ENCODE results near the gene GAR1.
"Not testable (repeated sequence)": the region's sequence is repeated elsewhere in the genome, so short reads cannot be mapped to it uniquely, and the experiment has no call there.

Gene GAR1

DNA sequence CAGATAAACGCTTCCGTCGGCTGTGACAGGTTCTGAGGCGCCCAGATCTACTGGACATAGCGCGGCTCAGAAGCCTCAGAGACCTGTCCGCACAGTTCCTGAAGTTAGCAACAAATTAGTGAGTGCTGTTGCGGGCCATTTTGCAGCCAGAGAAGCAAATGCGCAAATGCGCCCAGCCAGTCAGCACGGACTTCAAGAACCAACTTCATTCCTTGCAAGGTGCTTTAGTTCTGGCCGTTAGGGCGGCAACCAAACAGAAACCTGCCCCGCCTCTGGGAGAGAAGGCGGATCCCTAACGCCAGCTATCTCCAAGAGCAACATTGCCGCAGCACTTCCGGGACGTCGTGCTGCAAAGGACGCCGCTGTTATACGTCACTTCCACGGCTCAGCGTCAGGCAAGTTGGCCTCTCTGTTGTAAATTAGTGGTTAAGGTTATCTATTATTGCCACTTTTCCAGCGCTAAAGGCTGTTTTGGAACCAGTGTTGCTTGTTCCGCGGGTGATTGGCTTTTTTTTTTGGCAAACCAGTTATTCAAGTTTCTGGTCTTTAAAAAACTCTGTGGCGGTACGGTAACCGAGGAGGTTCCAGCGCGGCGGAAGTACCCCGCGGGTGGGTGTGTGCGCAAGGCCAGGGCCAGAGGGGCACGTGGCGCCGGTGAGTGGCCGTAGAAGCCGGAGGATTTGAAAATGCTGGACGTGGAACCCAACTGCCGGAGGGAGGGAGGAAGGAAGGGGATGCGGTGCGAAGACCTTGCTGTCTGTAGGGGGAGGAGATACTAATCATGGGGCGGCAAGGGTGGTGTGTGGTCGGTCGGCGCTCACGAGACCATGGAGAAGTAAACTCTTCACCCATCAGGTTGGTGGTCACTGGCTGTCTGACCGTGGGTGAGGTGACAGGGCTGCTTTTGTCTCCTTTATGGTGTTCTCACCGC is at the start of gene GAR1:
Gene GAR1, plus strand, starts transcription at position 612 of the 931 bp plus-strand sequence. CDS start 403 bp downstream, outside the sequence.
- DNase-seq (ENCODE audit: low read depth) = peak; percentile 89

DNA sequence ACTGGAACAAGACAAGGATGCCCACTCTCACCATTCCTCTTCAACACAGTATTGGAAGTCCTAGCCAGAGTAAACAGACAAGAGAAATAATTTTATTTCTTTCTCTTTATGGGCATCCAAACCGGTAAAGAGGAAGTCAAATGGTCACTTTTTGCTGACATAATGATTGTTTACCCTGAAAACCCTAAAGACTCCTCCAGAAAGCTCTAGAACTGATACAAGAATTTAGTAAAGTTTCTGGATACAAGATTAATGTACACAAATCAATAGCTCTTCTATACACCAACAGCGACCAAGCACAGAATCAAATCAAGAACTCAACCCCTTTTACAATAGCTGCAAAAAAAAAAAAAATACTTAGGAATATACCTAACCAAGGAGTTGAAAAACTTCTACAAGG is 33.5 kb upstream of the GAR1 start:
- not testable (repeated sequence) for DNase-seq (ENCODE audit: low read depth)

GRCh38 chr4:109786846-109787245 is 28.7 kb upstream of the GAR1 start:
- DNase-seq (ENCODE audit: low read depth) = no peak

DNA sequence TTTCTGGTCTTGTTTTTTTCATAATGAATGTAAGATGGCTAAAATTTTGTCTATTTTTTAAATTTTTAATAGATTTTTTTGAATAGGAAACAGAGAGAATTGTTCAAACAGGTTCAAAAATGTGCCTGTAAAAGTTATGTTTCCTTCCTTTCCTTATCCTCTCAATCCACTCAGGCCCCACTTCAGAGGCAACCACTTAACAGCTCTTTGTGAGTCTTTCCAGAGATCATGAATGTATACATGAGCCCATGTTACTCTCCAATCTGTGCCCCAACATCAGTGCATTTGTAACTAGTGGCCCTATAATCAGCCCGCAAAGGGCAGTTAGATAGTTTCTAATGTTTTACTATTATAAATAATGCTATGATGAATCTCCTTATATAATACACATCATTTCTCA is 27.8 kb upstream of the GAR1 start:
- DNase-seq (ENCODE audit: low read depth) = no peak

DNA sequence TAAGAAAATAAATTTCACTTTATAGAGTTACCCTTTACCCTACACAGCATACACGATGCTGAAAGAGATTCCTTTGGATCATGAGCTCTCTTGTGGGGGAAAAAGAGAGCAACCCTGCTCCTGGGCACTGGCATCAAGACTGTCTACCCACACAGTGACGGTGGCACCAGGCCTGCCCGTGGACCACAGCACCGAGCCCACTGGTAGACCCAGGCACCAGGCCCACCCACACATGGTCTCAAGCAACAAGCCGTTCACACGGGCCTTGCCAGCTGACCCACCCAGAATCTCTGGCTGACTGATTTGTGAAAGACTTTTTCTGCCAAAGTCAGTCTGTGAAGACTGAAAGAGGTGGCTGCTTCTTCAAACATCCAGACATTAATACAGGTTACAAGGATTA is 20.5 kb upstream of the GAR1 start:
- no peak for DNase-seq (ENCODE audit: low read depth)

GRCh38 chr4:109798866-109799265 is 16.7 kb upstream of the GAR1 start:
- no peak for DNase-seq (ENCODE audit: low read depth)

DNA sequence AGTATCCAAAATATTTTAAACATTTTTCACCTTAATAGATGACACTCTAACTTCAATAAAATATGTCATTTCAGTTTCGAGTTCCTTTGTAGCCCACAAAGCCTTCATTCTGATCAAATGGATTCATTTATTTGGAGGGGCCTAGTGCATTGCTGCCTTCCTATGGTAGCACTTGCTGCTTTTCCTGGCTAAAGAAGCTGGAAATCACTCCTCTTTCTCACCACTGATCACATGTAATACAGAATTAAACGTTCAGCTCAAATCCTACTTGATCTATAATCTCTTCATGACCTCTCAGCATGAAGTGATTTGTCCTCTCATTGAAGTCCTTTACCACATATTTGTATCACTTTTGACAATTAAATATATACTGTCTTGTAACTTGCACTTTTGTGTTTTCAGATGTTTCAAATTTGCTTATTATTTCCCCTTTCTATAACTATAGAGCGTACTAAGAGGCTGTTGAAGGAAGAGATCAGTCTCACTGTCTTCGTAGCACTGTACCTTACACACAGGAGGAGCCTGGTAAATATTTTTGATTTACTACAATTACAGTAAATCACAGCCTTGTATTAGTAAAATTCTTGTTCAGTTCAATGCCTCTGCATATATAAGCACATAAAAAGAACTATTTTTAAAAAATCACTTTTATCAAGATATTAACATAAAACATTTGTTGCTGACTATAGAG is 14.3 kb upstream of the GAR1 start:
- DNase-seq (ENCODE audit: low read depth) = no peak

- DNase-seq (ENCODE audit: low read depth) = peak; percentile 78
Measured at GRCh38 chr4:109801895-109802319, 13.7 kb upstream of the GAR1 start, which contains the start of gene CFI. Gene CFI (minus strand): TSS chr4:109801999. CDS start chr4:109801971, 28 bp downstream.

DNA sequence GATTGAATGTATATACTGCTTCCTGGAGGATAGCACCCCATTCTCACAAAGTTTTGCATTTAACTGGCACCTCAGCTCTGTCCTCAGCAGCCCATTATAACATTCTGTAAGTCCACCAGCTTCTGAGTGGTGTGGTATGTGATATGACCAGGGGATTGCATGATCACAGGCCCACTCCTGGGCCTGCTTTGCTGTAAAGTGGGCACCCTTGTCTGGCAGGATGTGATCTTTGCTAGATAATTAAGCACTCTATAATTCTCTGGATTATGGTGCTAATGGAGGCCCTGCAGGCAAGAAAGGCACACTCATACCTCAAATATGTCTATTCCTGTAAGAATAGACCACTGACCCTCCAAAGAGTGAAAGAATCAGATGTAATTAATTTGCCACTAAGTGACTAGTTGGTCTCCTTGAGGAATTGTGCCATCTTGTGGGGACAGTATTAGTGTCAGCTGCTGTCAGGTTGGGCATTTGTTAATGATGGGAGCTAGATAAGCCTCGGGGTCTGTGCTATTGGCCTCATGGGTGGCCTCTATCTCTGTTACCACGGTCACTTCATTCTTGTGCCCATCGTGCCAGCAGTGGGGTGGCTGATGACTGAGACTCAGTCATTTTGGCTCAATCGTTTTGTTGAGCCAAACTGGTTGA is 11.5 kb upstream of the GAR1 start:
- peak; percentile 37 for DNase-seq (ENCODE audit: low read depth)

- no peak for DNase-seq (ENCODE audit: low read depth)
Measured at GRCh38 chr4:109809655-109810054, 5.9 kb upstream of the GAR1 start.

DNA sequence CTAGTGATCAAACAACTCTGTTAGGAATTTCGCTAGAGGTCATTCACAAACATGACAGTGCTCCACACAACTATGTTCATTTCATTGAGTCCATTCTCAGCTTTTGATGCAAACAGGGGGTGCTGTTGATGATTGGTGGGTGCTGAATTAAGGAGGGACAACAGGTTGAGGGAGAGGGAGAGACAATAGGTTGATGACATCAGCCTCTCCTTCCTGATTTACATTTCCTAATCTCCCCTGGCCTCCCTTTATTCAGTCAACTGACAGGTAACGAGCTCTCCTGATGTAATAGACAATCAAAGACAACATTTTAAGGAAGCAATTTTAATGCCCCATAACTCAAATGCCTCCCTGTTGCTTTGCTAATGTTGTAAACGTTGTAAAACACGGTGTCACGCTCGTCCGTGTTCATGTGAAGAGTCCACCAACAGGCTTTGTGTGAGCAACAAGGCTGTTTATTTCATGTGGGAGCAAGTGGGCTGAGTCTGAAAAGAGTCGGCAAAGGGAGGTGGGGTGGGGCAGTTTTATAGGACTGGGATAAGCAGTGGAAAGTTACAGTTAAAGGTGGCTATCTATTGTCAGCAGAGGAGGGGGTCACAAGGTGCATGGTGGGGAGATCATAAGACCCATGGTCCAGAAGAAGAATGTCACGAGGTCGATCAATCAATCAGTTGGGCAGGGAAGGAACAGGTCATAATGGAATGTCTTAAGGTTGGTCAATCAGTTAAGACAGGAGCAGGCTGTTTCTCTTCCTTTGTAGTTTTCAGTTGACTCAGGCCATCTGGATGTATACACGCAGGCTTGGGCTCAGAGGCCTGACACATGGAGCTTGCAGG is 4.8 kb upstream of the GAR1 start:
- DNase-seq (ENCODE audit: low read depth) = no peak

GRCh38 chr4:109811707-109812106 is 3.9 kb upstream of the GAR1 start:
- no peak for DNase-seq (ENCODE audit: low read depth)

GRCh38 chr4:109816082-109816442 is 500 bp downstream of the GAR1 start:
- no peak for DNase-seq (ENCODE audit: low read depth)

DNA sequence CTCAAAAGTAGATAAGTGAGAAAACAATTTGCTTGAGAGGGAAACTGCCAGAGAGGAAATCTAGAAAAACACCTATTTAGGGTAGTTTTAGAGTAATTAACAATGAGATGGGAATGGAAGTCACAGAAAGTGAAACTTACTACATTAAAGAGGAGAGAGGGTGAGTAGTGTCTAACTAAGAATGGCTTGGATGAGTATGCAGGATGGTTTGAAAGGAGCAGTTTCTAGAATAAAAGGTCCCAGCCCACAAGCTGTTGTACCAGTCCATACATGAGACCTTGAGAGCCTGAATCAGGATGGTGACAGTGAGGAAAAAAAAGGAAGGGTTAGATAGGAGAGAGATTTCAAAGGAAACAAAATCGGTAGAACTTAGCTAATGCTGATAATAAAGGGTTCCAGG is 1.3 kb downstream of the GAR1 start:
- DNase-seq (ENCODE audit: low read depth) = no peak

- no peak for DNase-seq (ENCODE audit: low read depth)
Measured at GRCh38 chr4:109818268-109818667, 2.7 kb downstream of the GAR1 start.

- DNase-seq (ENCODE audit: low read depth) = no peak
Measured at GRCh38 chr4:109820563-109820962, 5.0 kb downstream of the GAR1 start.

DNA sequence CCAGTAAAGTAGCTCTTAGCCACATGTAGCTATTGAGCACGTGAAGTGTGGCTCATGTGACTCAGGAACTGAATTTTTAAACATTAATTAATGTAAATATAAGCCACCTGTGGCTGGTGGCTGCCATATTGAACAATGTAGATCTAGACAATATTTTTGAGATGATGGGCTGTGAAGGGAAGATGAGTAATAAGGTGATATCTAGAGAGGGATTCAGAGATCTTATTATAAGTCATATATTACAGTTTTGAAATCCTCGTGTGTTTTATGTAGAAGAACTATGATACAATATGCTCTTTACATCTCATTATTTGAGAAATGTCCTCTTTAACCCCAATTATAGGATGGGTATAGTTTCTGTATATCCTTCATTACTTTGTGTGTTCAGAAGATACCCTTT is 5.6 kb downstream of the GAR1 start:
- no peak for DNase-seq (ENCODE audit: low read depth)

DNA sequence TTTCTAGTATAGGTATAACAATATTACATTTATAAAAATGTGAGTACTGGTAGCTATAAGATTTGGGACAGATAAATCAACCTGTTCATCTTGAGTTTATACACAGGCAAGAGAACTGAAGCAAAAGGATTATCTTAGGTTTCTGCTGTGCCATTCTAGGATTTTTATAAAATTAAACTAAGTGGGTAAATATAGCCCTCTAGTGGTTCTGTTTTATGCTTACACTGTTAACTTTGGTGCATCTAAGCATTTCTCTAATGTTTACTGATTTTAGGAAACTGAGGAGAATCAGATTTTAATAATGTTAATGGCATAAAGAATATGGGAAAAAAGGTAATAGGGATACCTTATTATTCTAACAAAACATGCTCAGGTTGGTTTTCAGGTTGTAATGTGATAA is 11.2 kb downstream of the GAR1 start:
- no peak for DNase-seq (ENCODE audit: low read depth)

DNA sequence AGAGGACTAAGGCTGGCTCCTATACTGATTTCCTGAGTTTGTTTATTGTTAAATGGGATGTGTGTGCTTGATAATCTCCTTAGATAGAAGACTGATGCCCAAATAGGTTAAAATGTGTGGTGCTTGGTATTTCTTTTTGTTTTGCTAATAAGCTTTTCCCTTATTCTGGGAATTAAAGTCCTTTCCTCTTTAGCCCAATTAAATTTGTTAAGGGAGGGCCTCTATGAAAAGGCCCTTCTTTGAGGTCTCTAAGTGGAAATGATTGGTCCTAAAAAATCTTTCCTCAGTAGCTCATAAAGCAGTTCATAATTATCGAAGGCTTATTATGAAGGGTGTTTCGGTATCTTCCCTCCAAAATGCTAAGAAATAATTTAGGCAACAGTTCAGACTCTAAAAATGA is 12.1 kb downstream of the GAR1 start, which contains the start of gene RRH:
Gene RRH, plus strand, starts transcription at position 301 of the 400 bp plus-strand sequence. Its CDS starts 56 bp downstream, at position 357.
- DNase-seq (ENCODE audit: low read depth) = no peak

DNA sequence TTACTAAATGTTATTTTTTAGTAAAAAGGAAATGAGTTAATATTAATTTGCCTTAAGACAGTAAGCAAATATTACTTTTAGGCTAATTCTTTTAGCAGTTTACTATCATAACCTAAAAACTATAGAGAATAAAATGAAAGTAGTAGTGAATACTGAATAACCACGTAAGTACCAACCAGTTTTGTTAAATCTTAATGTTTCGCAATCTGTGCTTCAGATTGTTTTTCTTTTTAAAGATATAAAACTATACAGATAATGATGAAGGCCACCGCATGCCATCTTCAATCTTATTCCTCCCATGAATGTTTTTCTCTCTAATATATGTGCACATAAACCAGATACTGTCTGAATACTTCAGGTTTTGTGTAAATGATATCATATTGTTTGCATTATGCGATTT is 18.2 kb downstream of the GAR1 start:
- DNase-seq (ENCODE audit: low read depth) = no peak

- no peak for DNase-seq (ENCODE audit: low read depth)
Measured at GRCh38 chr4:109836985-109837384, 21.4 kb downstream of the GAR1 start.
